MCF 10A (cell line): ENCODE results near the gene SORBS2. TPM values are rescaled to one million over a fixed set of nuclear protein-coding genes. Genes with fewer than 3 reads are reported as not detected.

ENCODE experiments used
- BruUV-seq: library from RNA; stranded (reverse); fragments of 400-500 nt; replicated peaks from 2 replicates; lab custom pipeline; 2021; lab: Mats Ljungman, UMichigan
- CTCF ChIA-PET: fragments of 300-600 bp; sonication (Branson Sonifier 250); formaldehyde crosslinking; extraction: SDS; loops from one replicate; lab custom pipeline; 2021; ENCODE audit warnings: antibody characterized with exemption, inconsistent platforms; lab: Yijun Ruan, JAX
- POLR2A ChIA-PET: fragments of 300-600, 350-650 bp; sonication (Branson Sonifier 250); formaldehyde crosslinking; extraction: SDS; loops from one replicate; lab custom pipeline; 2020; ENCODE audit warnings: antibody characterized with exemption, inconsistent platforms; lab: Yijun Ruan, JAX
- DNase-seq: peaks from one replicate; pipeline ENCODE4 v3.0.0-alpha.2; 2018; ENCODE audit not compliant: unreplicated experiment
- H3K27ac Mint-ChIP-seq: one replicate; pipeline ENCODE4 v1.8.0; 2022; ENCODE audit warnings: mild to moderate bottlenecking, low read depth, mixed read lengths; ENCODE audit not compliant: unreplicated experiment
- H3K27me3 Mint-ChIP-seq: one replicate; pipeline ENCODE4 v1.8.0; 2022; ENCODE audit warnings: mixed read lengths; ENCODE audit not compliant: insufficient read depth, unreplicated experiment
- H3K36me3 Mint-ChIP-seq: one replicate; pipeline ENCODE4 v1.8.0; 2022; ENCODE audit warnings: mild to moderate bottlenecking, moderate library complexity, mixed read lengths; ENCODE audit not compliant: insufficient read depth, unreplicated experiment
- H3K4me1 Mint-ChIP-seq: one replicate; pipeline ENCODE4 v1.8.0; 2022; ENCODE audit warnings: mixed read lengths; ENCODE audit not compliant: insufficient read depth, unreplicated experiment
- H3K4me3 Mint-ChIP-seq: one replicate; pipeline ENCODE4 v1.8.0; 2022; ENCODE audit warnings: mild to moderate bottlenecking, moderate library complexity, mixed read lengths; ENCODE audit not compliant: unreplicated experiment
- H3K9me3 Mint-ChIP-seq: one replicate; pipeline ENCODE4 v1.8.0; 2022; ENCODE audit warnings: mixed read lengths; ENCODE audit not compliant: unreplicated experiment
- CTCF ChIP-seq: fragments of 200-600 bp; IDR thresholded peaks from one replicate; pipeline ENCODE4 v1.8.0; 2022; ENCODE audit warnings: antibody characterized with exemption, mild to moderate bottlenecking; ENCODE audit not compliant: unreplicated experiment
- intact Hi-C: fragments of 100-400 bp; cut with micrococcal nuclease; formaldehyde crosslinking; loops from 2 replicates; pipeline ENCODE4 v1.14.1; 2022
- total RNA-seq: library from RNA; stranded (reverse); gene quantifications from 2 replicates; pipeline ENCODE4 v1.2.3, GENCODE V29; 2022

SORBS2 gene
- total RNA-seq, 1 experiment from 2014 or later, result 19.3 TPM

- H3K4me1 Mint-ChIP-seq, result no peaks in the 10 kb centered on the region
- H3K9me3 Mint-ChIP-seq, result no peaks in the 10 kb centered on the region
- CTCF ChIA-PET, result interaction anchor here (0.9 kb wide), 1 partner anchor 10 kb away, joined by 3 read pairs; no protein-coding TSS in a partner anchor
- no peak overlapping the region for H3K4me3 Mint-ChIP-seq
- intact Hi-C loops, result no loop called here
- DNase-seq, result no peak
- no TSS peak for BruUV-seq
- peaks cover 24% of the 10 kb centered on the region for H3K36me3 Mint-ChIP-seq
- no peak for TF ChIP-seq CTCF
- no peaks in the 10 kb centered on the region for H3K27me3 Mint-ChIP-seq
- POLR2A ChIA-PET, result interaction anchor here (1.1 kb wide), 1 partner anchor 8 kb away, joined by 3 read pairs; no protein-coding TSS in a partner anchor
- no peak overlapping the region for H3K27ac Mint-ChIP-seq
Observed at GRCh38 chr4:185666156-185666555, 145.8 kb downstream of the SORBS2 start.

GRCh38 chr4:185665655-185666054 is 146.3 kb downstream of the SORBS2 start:
- BruUV-seq, result no TSS peak
- no peak overlapping the region for H3K27ac Mint-ChIP-seq
- peaks cover 25% of the 10 kb centered on the region for H3K36me3 Mint-ChIP-seq
- POLR2A ChIA-PET, result interaction anchor here (1.1 kb wide), 1 partner anchor 9 kb away, joined by 3 read pairs; no protein-coding TSS in a partner anchor
- no peaks in the 10 kb centered on the region for H3K9me3 Mint-ChIP-seq
- H3K4me3 Mint-ChIP-seq, result no peak overlapping the region
- intact Hi-C loops, result no loop called here
- H3K27me3 Mint-ChIP-seq, result no peaks in the 10 kb centered on the region
- DNase-seq, result no peak
- CTCF ChIA-PET, result interaction anchor here (0.9 to 1.1 kb wide), 2 partner anchors 10 to 356 kb away, joined by 3 to 5 read pairs; no protein-coding TSS in a partner anchor
- no peaks in the 10 kb centered on the region for H3K4me1 Mint-ChIP-seq
- no peak for TF ChIP-seq CTCF

GRCh38 chr4:185664481-185664880 is 147.5 kb downstream of the SORBS2 start:
- Mint-ChIP-seq H3K36me3 (peaks cover 25% of the 10 kb centered on the region), H3K27me3 (no peaks in the 10 kb centered on the region), H3K27ac (no peak overlapping the region), H3K4me1 (no peaks in the 10 kb centered on the region), H3K9me3 (no peaks in the 10 kb centered on the region), H3K4me3 (no peak overlapping the region)
- DNase-seq, result no peak
- POLR2A ChIA-PET, result interaction anchor here (0.6 kb wide), 1 partner anchor 17 kb away, joined by 3 read pairs; no protein-coding TSS in a partner anchor
- intact Hi-C loops, result no loop called here
- CTCF ChIA-PET, result interaction anchor here (1.1 to 2.6 kb wide), 2 partner anchors 357 to 374 kb away, joined by 5 to 10 read pairs; no protein-coding TSS in a partner anchor
- no TSS peak for BruUV-seq
- no peak for TF ChIP-seq CTCF

- no peak for TF ChIP-seq CTCF
- no peak for DNase-seq
- Mint-ChIP-seq H3K4me1 (no peaks in the 10 kb centered on the region), H3K27ac (no peak overlapping the region), H3K4me3 (no peak overlapping the region), H3K27me3 (no peaks in the 10 kb centered on the region), H3K9me3 (no peaks in the 10 kb centered on the region), H3K36me3 (peaks cover 24% of the 10 kb centered on the region)
- intact Hi-C loops, result no loop called here
- CTCF ChIA-PET, result interaction anchor here (0.5 to 2.6 kb wide), 3 partner anchors 20 to 507 kb away, joined by 3 to 10 read pairs (median 4); no protein-coding TSS in a partner anchor
- POLR2A ChIA-PET, result interaction anchor here (0.7 kb wide), 1 partner anchor 30 kb away, joined by 3 read pairs; no protein-coding TSS in a partner anchor
- BruUV-seq, result no TSS peak
Observed at GRCh38 chr4:185662030-185662778, 149.8 kb downstream of the SORBS2 start.
